ENCODE data around the gene PLCE1. TPM values are rescaled to one million over a fixed set of nuclear protein-coding genes. Genes with fewer than 3 reads are reported as not detected.

Gene PLCE1
- total and polyA plus RNA-seq, 10 of the 15 experiments (the other 5 are each of a cell fraction or from before 2014, with no cell fraction given) = under 0.01 to 1.2 (median 0.03) TPM

GRCh38 chr10:93965911-93966310 is 27.8 kb upstream of the PLCE1 start:
- no TSS peak for BruUV-seq (replicated peaks)
- ChIA-PET POLR2A (no interaction called here), CTCF (interaction anchor here (0.6 kb wide), 1 partner anchor 609 kb away, joined by 3 read pairs; no protein-coding TSS in a partner anchor), SMC1A (ENCODE audit: uncharacterized antibody, unreplicated experiment) (no interaction called here), RAD21 (ENCODE audit: unreplicated experiment) (no interaction called here)
- Histone ChIP-seq H4K20me1 (ENCODE audit: control insufficient read depth, insufficient read depth) (no peaks in the 10 kb centered on the region), H3K9ac (ENCODE audit: control insufficient read depth, insufficient read depth, low read length) (no peak overlapping the region), H3K79me2 (ENCODE audit: control insufficient read depth, insufficient read depth, low read length) (no peaks in the 10 kb centered on the region), H3K27ac (ENCODE audit: control insufficient read depth, insufficient read depth) (no peak overlapping the region), H3K4me2 (ENCODE audit: control insufficient read depth, insufficient read depth) (no peak overlapping the region), H3K4me1 (ENCODE audit: control insufficient read depth, insufficient read depth, low read length) (no peaks in the 10 kb centered on the region), H3K27me3 (replicated peaks in 1 of 2; ENCODE audit: control insufficient read depth in 2 of 2, insufficient read depth in 2 of 2, low read length in 1 of 2) (no peaks in the 10 kb centered on the region), H3K9me3 (replicated peaks; ENCODE audit: control insufficient read depth, insufficient read depth, low read length) (no peaks in the 10 kb centered on the region), H2AFZ (ENCODE audit: control insufficient read depth, low read depth, low read length) (no peak overlapping the region), H3K36me3 (ENCODE audit: control insufficient read depth in 2 of 2, insufficient read depth in 2 of 2, low read length in 1 of 2) (no peaks in the 10 kb centered on the region), H3K4me3 (no peak overlapping the region)
- FAIRE-seq = no peak
- DNase-seq (ENCODE audit: low read depth, low spot score) = no peak
- no peak for ATAC-seq
- TF ChIP-seq NBN (IDR thresholded peaks at IDR 0.05) (no peak), BCL11A (IDR thresholded peaks at IDR 0.05; ENCODE audit: low read depth, low read length) (no peak), HCFC1 (IDR thresholded peaks at IDR 0.05; ENCODE audit: low read length) (no peak), JUNB (IDR thresholded peaks at IDR 0.05) (no peak), CHD1 (IDR thresholded peaks at IDR 0.05; ENCODE audit: low read depth, low read length) (no peak), EED (IDR thresholded peaks at IDR 0.05; ENCODE audit: low read depth) (no peak), ZNF207 (IDR thresholded peaks at IDR 0.05; ENCODE audit: borderline replicate concordance) (no peak), RB1 (IDR thresholded peaks at IDR 0.05; ENCODE audit: borderline replicate concordance) (no peak), CEBPB (IDR thresholded peaks at IDR 0.05; ENCODE audit: borderline replicate concordance in 1 of 2, low read depth in 2 of 2, low read length in 2 of 2) (no peak), RUNX3 (IDR thresholded peaks at IDR 0.05; ENCODE audit: low read length) (no peak), BMI1 (IDR thresholded peaks at IDR 0.05; ENCODE audit: borderline replicate concordance) (no peak), MLLT1 (IDR thresholded peaks at IDR 0.05) (no peak), ZBTB11 (CRISPR knock-in tag; IDR thresholded peaks at IDR 0.05) (no peak)
- intact Hi-C loops (cut with micrococcal nuclease; ENCODE audit: unreplicated experiment) = no loop called here
- in situ Hi-C loops (cut with MboI) = no loop called here

Measured in GM12878 (cell line).